ENCODE results near the gene MAN1B1.

The MAN1B1 gene

GRCh38 chr9:137068539-137069507 is 18.0 kb upstream of the MAN1B1 start:
- DNase-seq (ENCODE audit: low read depth): no peak

GRCh38 chr9:137069508-137070091 is 17.2 kb upstream of the MAN1B1 start:
- no peak for DNase-seq (ENCODE audit: low read depth)

GRCh38 chr9:137070201-137070905 is 16.4 kb upstream of the MAN1B1 start, which contains the start of gene SAPCD2:
TSS of gene SAPCD2 (minus strand) at chr9:137070557. CDS start at chr9:137070460, 97 bp downstream.
- DNase-seq (ENCODE audit: low read depth): peak; percentile 74

- DNase-seq (ENCODE audit: low read depth): no peak
Measured at GRCh38 chr9:137070906-137071275, 15.9 kb upstream of the MAN1B1 start.

GRCh38 chr9:137071282-137071681 is 15.5 kb upstream of the MAN1B1 start:
- no peak for DNase-seq (ENCODE audit: low read depth)

- no peak for DNase-seq (ENCODE audit: low read depth)
Measured at GRCh38 chr9:137073992-137074399, 12.8 kb upstream of the MAN1B1 start.

- no peak for DNase-seq (ENCODE audit: low read depth)
Measured at GRCh38 chr9:137074657-137075274, 12.0 kb upstream of the MAN1B1 start.

- no peak for DNase-seq (ENCODE audit: low read depth)
Measured at GRCh38 chr9:137075275-137075775, 11.5 kb upstream of the MAN1B1 start.

- DNase-seq (ENCODE audit: low read depth): no peak
Measured at GRCh38 chr9:137076636-137077009, 10.2 kb upstream of the MAN1B1 start.

GRCh38 chr9:137077010-137077747 is 9.6 kb upstream of the MAN1B1 start, which contains the start of gene UAP1L1:
TSS of gene UAP1L1 (plus strand) at chr9:137077517. CDS start at chr9:137077533, 16 bp downstream.
- DNase-seq (ENCODE audit: low read depth): peak; percentile 19

- no peak for DNase-seq (ENCODE audit: low read depth)
Measured at GRCh38 chr9:137077758-137078693, 8.8 kb upstream of the MAN1B1 start.

- no peak for DNase-seq (ENCODE audit: low read depth)
Measured at GRCh38 chr9:137078701-137079400, 7.9 kb upstream of the MAN1B1 start.

GRCh38 chr9:137079401-137079787 is 7.4 kb upstream of the MAN1B1 start:
- DNase-seq (ENCODE audit: low read depth): no peak

- no peak for DNase-seq (ENCODE audit: low read depth)
Measured at GRCh38 chr9:137080260-137081122, 6.3 kb upstream of the MAN1B1 start.

- no peak for DNase-seq (ENCODE audit: low read depth)
Measured at GRCh38 chr9:137082222-137082924, 4.4 kb upstream of the MAN1B1 start.

- no peak for DNase-seq (ENCODE audit: low read depth)
Measured at GRCh38 chr9:137082925-137083290, 3.9 kb upstream of the MAN1B1 start.

GRCh38 chr9:137083394-137084004 is 3.3 kb upstream of the MAN1B1 start:
- DNase-seq (ENCODE audit: low read depth): no peak

All from activated T-helper 1 cell treated with Interleukin-2 at 50 U/mL for 16 hours (primary cell).